NCI-H2107 (cell line): Measurements from ENCODE around the gene MTA2.
"Not testable (repeated sequence)": the region's sequence is repeated elsewhere in the genome, so short reads cannot be mapped to it uniquely, and the experiment has no call there.

Experiments used
- DNase-seq: peaks from one replicate; lab custom pipeline; 2025; lab: John Stamatoyannopoulos, UW

Gene MTA2

DNA sequence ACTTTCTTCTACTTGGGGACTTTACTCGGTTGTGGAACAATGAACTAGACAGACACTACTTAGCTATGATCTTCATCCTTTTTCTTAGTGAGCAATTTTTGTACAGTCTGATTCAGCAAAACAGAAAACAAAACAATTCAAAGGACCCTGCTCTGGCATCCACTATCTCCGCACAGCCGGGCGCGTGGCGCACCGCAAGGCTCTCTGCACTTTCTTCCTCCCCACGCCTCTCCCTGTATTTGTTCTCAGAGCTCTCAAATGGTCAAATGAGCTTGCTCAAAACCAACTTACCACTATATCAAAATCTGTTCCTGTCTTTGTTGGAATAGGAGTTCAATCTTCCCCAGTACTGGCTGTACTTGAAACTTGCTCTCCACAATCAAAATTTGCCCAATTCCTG is 35.4 kb downstream of the MTA2 start:
- no peak for DNase-seq

DNA sequence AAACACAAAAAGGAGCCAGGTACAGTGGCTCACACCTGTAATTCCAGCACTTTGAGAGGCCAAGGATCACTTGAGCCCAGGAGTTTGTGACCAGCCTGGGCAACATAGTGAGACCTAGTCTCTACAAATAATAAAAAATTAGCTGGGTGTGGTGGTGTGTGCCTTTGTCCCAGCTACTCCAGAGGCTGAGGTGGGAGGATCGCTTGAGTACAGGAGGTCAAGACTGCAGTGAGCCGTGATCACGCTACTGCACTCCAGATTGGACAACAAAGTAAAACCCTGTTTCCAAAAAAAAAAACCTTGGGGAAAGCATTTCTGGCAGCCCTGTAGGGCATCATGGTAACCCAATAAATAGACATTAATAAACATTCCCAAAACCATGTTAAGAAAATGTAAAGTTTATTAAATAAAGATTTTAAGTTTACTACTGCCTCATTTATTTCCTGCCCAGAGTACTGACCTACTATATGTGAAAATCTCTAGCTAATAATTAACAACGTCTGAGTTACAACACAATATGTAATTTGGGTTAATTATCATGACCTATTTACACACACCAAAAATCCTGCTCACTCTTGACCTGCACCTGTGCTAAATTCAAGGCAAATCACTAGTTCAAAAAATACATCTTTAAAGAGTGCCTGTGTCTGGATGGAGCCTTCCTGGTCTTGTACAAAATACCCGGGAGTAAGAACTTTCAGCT is 36.4 kb downstream of the MTA2 start:
- no peak for DNase-seq

DNA sequence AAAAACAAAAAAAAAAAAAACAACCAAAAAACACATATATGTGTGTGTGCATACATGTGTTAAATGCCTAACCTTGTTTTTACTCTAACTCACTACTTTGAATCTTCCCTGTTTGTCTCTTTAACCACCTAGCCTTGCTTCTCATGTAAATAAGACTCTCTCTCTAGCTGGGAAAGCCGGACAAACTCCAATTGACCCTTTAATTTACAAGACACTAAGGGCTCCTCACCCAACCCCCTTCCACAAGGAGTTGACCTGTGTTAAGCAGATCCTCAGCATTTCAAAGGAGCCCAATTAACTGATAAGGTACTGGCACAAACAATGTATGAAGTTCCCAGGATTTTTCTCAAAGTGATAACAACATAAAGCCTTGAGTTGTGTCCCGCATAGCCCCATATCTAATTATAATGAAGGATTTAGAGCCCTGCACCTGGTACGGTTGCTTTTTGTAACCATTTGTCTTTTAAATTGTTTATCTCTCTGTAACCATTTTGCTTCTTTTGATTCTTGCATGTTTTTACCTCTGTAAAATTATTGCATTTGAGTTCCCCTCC is 39.9 kb downstream of the MTA2 start:
- DNase-seq = not testable (repeated sequence)

DNA sequence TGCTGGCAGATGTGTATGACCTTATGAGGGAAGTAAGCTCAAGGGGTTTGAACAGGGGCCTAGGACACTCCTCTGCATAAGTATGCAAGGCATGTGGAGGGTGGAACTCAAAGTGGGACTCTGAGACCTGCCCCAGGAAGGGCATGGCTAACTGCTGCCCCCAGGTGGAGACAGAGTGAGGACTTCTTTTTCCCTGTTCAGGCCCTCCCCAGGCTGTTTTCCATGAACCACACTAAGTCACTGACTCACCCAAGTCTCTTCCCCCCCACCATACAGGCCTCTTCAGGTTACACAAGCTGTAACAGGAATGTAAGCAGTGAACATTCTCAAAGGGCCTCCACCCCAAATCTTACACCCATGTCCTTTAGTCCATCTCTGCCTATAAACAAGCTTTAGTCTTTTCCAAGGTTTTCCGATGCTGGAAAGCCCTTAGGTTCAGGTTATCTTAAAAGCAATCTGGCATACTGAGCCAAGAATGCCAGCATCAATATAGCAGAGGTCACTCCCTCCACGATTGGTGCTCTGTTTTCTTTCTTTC is 41.0 kb downstream of the MTA2 start:
- DNase-seq = peak; percentile 53

DNA sequence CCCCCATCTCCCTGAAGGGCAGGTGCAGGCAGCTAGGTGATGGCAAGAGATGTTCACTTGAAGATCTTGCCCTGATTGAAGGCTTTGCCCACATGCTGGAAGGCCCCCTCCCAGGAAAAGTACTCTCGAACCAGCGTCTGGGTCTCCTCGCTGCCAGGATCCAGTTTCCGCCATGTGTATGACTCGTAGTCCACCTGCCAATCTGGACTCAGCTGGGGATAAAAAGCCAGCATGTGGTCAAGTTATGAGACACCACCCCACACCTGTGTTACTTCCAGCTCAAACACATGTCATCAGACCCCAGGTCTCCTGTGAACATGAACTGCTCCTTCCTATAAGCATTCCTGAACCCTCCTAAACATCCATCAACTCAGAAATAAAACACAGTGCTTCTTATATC is 42.0 kb downstream of the MTA2 start:
- DNase-seq = not testable (repeated sequence)

DNA sequence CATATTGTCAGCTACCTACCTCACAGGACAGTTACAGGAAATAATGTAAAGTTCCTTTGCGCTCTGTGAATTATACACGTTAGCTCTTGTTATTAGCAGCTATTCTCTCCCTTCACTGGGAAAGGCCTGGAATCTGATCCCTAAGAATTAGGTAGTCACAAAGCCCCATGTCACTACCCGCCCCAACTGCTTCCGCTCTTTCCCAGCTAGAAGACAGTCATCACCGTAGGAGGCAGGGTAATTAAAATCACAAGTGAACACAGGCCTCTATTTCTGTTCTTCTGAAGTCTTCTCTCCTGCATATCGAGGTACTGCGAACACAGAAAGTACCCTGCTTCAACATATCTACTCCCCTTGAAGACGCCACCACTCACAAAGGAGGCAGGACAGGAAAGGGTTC is 42.5 kb downstream of the MTA2 start:
- DNase-seq = no peak

DNA sequence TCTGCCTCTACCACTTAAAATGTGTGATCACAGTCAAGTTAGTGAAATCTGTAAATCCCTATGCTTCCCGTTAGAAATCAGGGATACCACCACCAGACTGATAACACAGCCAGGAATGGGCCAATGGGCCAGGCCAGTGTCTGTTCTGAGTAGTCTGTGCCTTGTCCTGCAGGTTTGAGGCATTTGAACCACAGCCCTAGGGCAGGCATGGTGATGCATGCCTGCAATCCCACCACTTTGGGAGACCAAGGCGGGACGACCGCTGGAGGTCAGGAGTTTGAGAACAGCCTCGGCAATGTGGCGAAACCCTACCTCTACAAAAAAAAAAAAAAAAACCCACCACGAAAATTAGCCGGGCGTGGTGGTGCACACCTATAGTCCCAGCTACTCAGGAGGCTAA is 43.0 kb downstream of the MTA2 start:
- DNase-seq = no peak

DNA sequence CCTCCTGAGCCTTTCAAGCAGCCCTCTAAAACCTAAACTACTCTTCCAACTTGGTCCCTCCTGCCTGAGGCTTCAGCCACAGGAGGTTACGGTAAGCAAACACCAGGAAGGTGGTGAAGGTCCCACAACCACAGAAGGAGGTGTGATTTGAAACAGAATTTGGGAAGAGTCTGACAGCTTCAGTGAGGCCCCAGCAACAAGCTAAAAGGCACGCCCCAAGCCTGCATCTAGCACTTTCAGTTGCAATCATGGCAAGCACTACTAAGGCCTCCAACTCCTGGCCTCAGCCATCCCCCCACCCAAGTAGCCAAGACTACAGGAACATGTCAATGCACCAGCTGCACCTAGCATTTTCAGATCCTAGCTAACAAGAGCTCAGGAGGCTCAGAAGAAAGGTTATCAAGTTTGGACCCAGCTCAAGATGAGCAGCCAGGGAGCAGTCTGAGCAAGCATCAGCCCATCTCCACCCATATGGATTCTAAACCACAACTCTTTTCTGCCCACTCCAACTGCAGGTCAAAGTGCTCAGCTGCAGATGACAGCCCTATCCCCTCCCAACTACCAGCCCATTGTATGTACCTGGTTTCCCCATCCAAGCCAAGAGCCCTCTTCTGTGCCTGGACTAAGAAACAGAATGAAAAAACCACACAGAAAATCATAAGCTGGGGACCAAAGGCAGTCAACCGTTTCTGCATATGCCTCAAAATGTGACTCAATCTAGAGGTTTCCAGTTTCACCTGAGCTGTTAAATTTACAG is 44.6 kb downstream of the MTA2 start:
- DNase-seq = no peak

DNA sequence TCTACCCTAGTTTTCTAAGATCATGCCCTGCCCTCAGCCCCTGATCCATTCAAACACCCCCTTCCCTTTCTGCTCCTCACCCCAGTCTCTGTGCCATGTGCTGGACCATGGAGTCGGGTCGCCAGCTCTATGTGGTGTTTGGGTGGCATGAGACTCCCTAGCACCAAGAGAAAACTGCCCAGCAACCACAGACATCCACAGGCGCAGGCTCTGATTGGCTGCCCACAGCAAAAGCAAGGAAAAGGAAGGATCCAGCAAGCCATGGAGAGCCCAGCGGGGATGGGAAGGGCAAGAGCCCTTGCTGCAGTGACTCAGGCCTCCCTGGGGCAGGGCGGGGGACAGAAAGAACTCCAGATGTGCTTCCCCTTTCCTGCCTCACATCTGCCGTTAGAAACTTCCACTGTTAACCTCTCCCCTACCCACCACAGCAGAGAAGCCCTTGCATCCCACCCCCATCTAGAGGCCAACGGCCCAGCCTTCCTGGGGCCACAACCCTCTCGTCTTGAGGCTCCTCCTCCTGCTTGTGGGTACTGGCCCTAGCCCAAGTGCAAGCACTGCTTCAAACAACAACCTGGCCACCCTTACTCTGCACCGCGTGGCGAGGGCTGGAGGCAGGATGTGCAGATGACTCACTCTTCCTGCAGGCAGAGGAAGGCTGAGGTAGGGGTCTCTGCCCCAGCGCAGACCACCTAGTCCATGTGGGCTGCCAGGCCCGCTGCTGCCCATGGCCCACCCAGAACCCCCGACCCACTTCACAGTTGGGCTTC is 45.4 kb downstream of the MTA2 start:
- DNase-seq = no peak

DNA sequence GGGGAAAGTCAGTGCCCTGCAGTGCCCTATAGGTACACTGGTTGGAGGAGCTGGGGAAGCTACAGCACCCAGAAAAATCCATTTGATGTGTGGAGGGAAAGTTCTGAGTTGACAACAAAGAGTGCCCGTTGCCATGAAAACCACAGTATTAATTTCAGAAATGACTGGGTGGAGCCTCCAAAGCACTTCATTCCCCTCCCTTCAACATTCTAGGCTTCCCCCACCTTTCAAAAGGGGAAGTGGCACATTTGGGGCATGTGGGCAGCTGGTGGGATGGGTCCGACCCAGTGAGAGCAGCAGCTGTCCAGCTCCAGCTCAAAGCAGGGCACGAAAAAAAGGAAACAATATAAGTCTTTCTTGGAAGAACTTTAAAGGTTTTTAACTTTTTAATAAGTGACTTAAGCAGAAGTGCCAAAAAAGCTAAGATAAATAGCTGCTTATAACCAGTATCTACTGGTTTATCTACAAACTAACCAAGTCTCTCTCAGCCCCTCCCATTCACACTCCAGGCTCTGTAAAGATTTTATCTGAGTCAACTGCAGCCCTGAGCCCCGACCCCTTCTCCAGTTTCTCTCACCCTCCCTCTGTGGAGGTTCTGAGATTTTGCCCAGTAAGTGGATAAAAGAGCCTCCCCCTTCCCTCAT is 46.1 kb downstream of the MTA2 start:
- no peak for DNase-seq

DNA sequence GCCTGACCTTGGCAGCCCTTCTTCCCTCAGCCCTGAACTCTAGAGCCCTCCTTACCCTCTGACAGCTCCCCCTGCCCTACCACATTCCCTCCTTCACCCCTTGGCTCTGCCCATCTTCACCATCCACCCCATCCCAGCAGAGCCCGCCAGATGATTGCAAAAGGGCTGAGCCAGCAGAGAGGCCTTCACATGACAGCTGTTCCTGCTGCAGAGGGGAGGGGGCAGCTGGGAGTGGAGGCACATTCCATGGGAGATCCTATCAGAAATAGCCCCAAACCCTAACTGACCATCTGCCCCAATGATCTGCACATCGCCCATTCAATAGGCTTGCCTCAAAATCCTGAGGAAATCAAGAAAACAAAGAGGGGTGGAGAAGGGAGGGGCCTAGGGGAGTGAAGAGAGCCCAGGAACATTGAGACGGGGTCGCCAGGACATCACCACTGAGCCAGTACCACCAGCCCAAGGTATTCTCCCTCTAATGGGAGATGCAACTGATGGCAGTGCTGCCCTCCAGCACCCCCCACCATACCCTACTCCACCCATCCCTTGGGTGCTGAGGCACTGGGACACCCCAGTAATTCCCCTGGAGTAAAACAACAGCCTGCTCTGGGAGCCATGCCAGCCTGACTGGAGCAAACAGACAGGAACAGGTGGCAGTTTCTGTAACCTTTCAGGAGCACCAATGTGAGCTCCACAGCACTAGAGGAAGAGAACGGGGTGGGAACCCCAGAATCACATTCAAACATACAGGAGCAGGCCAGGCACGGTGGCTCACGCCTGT is 47.1 kb downstream of the MTA2 start:
- no peak for DNase-seq

DNA sequence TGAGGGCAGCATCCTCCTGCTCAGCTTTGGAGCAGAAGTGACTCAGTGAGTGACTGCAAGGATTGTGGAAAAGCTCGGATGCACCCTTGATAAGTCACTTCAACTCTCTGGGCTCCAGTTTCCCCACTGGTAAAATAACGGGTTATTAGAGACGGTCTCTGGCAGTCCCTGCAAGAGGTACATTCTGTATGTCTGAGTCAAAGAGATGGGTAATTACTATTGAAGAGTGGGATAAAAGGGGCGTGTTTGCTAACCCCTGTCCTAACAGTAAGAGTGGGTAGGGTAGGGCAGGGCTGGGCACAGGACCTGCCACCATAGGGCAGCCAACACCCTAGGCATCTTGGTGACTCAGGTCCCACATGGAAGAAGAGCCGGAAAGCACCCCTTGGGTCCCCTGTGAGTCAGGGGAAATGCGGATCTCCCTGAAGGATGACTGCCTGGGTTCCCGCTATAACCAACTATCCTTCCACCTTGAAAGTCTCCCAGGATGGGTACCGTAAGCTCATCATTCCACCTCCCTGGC is 47.8 kb downstream of the MTA2 start:
- no peak for DNase-seq

DNA sequence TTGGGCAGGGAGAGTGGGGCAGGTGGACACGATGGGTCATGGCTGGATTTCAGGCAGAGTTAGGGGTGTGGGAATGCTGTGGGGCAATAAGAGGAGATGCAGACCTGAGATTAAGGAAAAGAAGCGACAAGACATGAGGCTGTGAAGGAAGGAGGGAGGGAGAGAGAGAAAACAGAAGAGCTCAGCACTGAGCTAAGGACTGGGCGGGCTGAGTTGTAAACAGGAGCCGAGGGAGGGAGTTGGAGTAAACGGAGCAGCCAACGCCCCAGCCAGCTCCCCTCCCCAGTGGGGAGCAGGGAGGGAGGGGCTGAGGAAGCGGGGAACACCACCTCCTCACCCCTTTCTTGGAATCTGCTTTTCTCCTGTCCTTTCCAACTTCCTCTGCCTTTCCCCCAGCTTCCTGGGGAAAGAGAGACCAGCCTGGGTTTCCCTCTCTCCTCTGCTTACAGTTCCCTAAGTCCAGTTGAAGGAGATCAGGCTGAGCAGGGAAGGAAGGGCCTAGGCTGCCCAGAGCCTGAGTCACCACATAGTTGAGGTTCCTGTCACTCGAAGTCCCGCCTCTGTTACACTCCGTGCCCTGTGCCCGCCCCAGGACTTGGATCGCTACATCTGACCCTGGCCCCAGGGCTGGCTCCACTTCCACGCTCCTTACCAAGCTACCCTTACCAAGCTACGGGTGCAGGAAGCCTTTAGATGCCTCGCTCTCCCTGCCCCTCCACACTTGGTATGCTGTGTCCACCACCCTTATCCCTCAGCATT is 48.4 kb downstream of the MTA2 start:
- no peak for DNase-seq

DNA sequence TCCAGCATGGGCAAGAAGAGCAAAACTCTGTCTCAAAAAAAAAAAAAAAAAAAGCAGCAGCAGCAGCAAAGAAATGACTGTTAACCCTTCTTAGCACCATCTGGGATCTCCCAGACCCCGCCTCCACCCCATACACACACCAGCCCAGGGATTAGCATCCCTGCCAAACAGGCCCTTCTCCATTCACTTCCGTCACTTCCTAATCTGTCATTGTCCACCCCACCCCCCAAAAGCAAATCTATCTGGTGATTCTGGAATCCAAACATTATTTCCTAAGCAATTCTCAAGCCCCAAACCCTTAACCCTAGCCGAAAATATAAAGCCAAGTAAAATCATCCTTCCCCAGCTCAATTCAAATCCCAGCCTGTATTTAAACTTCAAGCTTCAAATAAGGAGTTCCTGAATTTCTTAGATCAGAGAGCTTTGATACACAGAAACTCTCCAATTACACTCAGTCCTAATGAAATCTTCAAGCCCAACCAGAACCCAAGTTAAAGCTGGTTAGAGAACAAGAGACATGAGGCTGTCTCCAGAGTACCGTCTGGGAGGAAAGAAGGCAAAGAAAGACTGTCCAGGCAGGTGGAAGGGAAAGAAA is 49.1 kb downstream of the MTA2 start:
- DNase-seq = no peak

DNA sequence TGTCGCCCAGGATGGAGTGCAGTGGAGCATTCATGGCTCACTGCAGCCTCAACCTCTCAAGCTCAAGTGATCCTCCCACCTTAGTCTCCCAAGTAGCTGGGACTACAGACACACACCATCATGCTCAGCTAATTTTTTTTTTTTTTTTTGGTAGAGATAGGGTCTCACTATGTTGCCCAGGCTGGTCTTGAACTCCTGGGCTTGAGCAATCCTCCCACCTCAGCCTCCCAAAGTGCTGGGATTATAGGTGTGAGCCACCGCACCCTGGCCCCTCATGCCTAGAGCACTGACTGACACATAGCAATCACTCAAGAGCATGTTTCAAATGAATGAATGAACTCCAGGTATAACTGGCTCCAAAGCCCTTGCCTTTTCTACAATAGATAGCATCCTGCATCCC is 51.2 kb downstream of the MTA2 start:
- DNase-seq = not testable (repeated sequence)

DNA sequence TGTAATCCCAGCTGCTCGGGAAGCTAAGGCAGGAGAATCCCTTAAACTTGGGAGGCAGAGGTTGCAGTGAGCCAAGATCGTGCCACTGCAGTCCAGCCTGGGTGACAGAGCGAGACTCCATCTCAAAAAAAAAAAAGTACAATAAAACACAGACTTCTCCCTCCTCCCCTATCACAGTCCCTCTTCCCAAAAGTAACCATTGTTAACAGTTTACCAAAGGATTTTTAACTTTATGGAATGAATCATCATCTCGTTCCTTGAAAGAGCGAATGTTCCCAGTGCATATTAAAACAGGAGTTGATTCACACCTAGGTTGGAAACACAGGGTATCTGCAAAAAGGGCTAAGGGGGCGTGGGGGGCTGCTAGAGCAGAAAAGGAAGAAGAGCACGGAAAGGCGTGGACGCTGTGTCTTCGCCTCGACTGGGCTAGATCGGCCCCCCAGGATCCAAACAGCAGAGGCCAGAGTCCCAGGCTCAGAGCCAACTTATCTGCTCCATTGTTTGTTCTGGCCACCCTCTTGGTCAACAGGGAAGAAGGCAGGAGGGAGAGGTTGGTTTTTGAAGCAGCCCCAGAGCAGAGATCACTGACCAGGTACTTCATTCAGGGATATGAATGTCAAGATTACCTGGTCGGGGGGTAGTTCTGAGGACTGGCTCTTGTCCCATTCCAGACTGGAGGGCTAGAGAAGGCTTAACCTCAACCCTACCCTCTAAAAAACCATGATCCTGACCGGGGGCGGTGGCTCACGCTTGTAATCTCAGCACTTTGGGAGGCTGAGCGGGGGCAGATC is 52.9 kb downstream of the MTA2 start:
- DNase-seq = no peak

DNA sequence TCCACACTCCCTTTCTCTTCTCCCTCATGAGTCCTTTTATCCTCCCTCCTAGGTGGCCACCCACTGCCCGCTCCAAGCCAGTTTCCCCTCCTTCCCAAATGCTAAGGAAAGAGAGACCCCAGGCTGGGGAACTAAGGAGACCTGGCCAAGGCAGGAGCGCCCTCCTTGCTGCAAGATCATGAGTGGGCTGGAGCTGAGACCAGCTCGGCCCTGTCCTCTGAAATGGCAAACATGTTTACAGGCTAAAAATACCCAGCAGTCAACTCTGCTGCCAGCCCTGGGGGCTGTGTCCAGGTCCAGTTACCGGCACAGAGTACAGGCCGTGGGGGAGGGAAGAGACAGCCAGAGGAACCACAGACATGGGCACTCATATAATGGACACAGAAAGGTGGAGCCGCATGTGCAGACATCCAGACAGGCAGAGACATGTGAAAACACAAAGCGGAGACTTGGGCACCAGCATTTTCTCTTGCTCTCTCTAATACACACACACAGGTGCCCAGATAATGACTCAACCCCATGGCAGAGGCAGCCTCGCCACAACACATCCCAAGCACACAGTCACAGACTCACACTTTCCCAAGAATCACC is 53.9 kb downstream of the MTA2 start:
- no peak for DNase-seq

DNA sequence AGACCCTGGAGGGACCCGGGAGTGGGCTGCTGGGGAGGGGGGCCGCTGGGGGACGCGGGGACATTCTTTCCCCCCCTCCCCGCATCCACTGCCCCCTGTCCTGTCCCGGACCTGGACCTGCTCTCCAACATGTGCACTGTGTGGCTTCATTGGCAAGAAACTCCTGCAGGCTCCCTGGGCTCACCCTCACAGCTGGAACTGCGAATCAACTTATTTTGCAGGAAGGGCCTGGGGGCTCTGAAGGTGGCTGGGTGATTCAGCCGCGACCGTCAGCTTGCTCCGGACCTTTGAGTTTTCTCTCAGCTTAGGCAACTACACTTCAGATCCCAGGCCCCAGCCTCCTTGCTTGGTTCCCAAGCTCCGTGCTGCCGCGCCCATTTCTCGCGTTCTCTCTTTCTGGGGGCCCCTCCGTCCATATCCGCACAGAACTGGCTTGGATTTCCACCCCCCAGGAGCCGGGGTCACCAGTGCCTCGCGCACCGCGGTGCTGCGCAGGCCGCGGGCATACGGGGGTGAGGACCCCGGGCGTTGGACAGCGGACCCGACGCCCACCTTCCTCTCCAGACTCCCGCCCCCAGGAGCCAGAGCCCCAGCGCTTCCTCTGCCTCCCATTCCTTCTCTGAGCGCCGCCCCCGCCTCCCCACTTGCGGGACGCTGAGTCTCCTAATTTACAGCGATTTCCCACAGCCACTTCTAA is 54.6 kb downstream of the MTA2 start:
- no peak for DNase-seq
